ENCODE data around the gene PORCN. TPM values are rescaled to one million over a fixed set of nuclear protein-coding genes. Genes with fewer than 3 reads are reported as not detected.
A peak's percentile ranks its signal among the peaks of the same experiment; 100 is the strongest.

Gene PORCN
- total and polyA plus RNA-seq, 9 donors, result 7.6 to 13.9 (median 9.9) TPM

DNA sequence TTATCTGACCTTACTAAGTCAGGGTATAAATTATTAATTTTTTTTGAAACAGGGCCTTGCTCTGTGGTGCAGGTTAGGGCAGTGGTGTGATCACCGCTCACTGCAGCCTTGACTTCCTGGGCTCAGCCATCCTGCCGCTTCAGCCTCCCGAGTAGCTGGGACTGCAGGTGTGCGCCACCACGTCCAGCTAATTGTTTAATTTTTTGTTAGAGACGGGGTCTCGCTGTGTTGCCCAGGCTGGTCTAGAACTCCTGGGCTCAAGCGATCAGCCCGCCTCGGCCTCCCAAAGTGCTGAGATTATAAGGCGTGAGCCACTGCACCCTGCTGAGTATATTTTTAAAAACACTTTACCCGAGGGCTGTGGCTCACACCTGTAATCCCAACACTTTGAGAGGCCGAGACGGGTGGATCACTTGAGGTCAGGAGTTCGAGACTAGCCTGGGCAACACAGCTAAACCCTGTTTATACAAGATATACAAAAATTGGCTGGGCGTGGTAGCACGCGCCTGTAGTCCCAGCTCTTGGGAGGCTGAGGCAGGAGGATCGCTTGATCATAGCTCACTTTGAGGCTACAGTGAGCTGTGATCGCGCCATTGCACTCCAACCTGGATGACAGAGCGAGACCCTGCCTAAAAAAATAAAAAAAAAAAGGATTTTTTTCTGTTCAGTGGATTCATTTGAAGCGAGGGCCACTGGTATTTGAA, 30.0 kb downstream of the PORCN start:
- Histone ChIP-seq H3K4me1 (ENCODE audit: insufficient read depth) (no peaks in the 10 kb centered on the region), H3K4me3 (peak overlapping the region; percentile 26), H3K27ac (peak overlapping the region; percentile 67 to 80), H3K36me3 (no peaks in the 10 kb centered on the region), H3K9me3 (no peaks in the 10 kb centered on the region), H3K27me3 (no peaks in the 10 kb centered on the region)
- WGBS, 3 donors, result 79 to 83% (median 82%) methylated on average over 23 of the region's 23 CpGs
- TF ChIP-seq POLR2A (IDR thresholded peaks at IDR 0.05), result no peak
- TF ChIP-seq, protein P1, sequence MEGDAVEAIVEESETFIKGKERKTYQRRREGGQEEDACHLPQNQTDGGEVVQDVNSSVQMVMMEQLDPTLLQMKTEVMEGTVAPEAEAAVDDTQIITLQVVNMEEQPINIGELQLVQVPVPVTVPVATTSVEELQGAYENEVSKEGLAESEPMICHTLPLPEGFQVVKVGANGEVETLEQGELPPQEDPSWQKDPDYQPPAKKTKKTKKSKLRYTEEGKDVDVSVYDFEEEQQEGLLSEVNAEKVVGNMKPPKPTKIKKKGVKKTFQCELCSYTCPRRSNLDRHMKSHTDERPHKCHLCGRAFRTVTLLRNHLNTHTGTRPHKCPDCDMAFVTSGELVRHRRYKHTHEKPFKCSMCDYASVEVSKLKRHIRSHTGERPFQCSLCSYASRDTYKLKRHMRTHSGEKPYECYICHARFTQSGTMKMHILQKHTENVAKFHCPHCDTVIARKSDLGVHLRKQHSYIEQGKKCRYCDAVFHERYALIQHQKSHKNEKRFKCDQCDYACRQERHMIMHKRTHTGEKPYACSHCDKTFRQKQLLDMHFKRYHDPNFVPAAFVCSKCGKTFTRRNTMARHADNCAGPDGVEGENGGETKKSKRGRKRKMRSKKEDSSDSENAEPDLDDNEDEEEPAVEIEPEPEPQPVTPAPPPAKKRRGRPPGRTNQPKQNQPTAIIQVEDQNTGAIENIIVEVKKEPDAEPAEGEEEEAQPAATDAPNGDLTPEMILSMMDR (IDR thresholded peaks at IDR 0.05), result no peak
- TF ChIP-seq EP300 (IDR thresholded peaks at IDR 0.05), result no peak
- intact Hi-C loops (cut with DNase I), result no loop called here
- peak in 3 of 5 donors; percentile 21 to 34 (median 29) for DNase-seq

DNA sequence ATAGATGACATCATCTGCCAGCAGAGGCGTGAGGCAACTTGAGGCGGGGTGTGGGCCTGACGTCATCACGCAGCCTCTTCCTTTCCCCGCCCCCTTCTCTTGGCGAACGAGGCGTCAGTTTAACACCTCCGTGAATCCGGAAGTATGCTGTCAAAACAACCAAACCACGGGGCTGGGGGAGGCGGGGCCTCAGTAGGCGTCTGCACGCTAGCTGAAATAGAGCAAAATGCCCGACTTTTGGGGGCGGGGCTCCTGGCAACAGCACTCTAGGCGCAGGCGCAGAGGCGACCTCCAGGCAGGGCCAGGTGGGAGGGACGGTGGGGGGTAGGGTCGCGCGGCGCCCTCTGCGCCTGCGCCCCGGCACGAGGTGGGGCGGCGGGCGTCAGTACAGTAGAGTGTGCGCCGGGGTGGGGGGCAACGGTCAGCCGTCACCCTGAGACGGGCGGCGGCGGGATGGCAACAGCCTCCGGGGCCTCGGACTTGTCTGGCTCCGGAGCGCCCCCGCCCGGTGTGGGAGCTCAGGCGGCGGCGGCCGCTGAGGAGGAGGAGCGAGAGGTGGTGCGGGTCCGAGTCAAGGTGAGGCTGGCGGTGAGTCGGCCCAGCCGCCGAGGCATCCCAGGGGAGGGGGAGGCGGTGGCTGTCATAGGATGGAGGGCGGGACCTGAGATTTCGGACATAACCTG, 30.7 kb downstream of the PORCN start, which contains the start of gene TBC1D25:
Gene TBC1D25, plus strand, starts transcription at position 370 of the 683 bp plus-strand sequence. Its CDS starts 84 bp downstream, at position 454.
- intact Hi-C loops (cut with DNase I), result no loop called here
- peak; percentile 96 to 98 (median 97) for DNase-seq
- TF ChIP-seq, protein P1 (IDR thresholded peaks at IDR 0.05), result peak in 1 of 3 donors; percentile 37
- TF ChIP-seq EP300 (IDR thresholded peaks at IDR 0.05) (peak; percentile 64), POLR2A (IDR thresholded peaks at IDR 0.05) (no peak)
- no peaks in the 10 kb centered on the region for H3K27me3 ChIP-seq
- H3K4me1 ChIP-seq (ENCODE audit: insufficient read depth), result no peaks in the 10 kb centered on the region
- peak within 1 kb of the TSS; percentile 36 for H3K4me3 ChIP-seq
- no peaks in the 10 kb centered on the region for H3K9me3 ChIP-seq
- H3K27ac ChIP-seq, result peak within 1 kb of the TSS; percentile 76 to 80
- 37 to 41% (median 39%) methylated on average over 59 of the region's 59 CpGs for WGBS, 3 donors
- no peaks in the 10 kb centered on the region for H3K36me3 ChIP-seq

DNA sequence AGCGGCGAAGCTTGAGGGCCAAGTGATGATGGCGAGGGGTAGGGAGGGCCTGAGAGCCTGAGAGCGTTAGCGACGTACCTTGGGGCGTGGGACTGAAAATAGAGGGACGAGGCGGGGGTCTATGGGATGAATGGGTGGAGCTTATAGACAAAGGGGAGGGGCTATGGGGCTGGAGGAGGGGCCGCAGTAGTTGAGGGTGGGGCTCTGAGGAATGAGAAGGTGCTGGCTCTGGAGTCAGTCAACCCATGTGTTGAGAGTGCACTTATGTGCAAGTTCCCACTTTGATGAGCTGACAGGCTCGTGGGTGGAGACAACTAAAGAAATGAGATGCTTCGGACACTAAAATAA, 31.2 kb downstream of the PORCN start:
- Histone ChIP-seq H3K4me1 (ENCODE audit: insufficient read depth) (no peaks in the 10 kb centered on the region), H3K27me3 (no peaks in the 10 kb centered on the region), H3K4me3 (peak overlapping the region; percentile 36), H3K9me3 (no peaks in the 10 kb centered on the region), H3K27ac (peak overlapping the region; percentile 76 to 80), H3K36me3 (no peaks in the 10 kb centered on the region)
- DNase-seq, result peak in 1 of 5 donors; percentile 59
- intact Hi-C loops (cut with DNase I), result no loop called here
- TF ChIP-seq EP300 (IDR thresholded peaks at IDR 0.05) (no peak), POLR2A (IDR thresholded peaks at IDR 0.05) (no peak)
- TF ChIP-seq, protein P1 (IDR thresholded peaks at IDR 0.05), result no peak
- WGBS, 3 donors, result 40 to 56% (median 46%) methylated on average over 12 of the region's 12 CpGs

DNA sequence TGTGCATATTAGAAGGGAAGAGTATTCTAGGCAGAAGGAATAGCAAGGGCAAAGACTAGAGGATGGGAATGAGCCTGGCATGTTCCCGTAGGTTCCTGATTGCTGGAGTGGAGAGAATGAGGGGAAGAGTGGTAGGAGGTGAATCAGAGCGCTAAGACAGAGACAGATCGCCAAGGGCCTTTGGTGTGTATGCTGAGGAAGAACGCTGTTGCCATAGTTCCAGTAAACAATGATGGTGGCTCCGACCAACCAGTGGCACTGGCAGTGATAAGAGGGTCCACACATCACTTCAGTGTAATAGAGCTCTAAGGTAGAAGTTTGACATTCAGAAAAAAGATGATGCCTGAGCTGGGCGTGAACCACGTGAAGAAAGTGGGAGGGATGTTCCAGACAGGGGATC, 31.7 kb downstream of the PORCN start:
- no peak for TF ChIP-seq POLR2A (IDR thresholded peaks at IDR 0.05)
- TF ChIP-seq, protein P1 (IDR thresholded peaks at IDR 0.05), result no peak
- no peak for TF ChIP-seq EP300 (IDR thresholded peaks at IDR 0.05)
- Histone ChIP-seq H3K36me3 (no peaks in the 10 kb centered on the region), H3K4me3 (peak overlapping the region; percentile 36), H3K27me3 (no peaks in the 10 kb centered on the region), H3K27ac (no peak overlapping the region), H3K9me3 (no peaks in the 10 kb centered on the region), H3K4me1 (ENCODE audit: insufficient read depth) (no peaks in the 10 kb centered on the region)
- no peak for DNase-seq
- WGBS, 3 donors, result 77 to 79% (median 78%) methylated on average over 7 of the region's 7 CpGs
- intact Hi-C loops (cut with DNase I), result no loop called here

Data from ovary (tissue), 9 donors.